BLaER1 (cell line): ENCODE data around the gene CACNA1D.

Source experiments
- H3K27ac ChIP-seq: shearing (Covaris generic); formaldehyde crosslinking; 2 replicates; pipeline ENCODE4 v1.8.1; 2022
- H3K27me3 ChIP-seq: shearing (Covaris generic); formaldehyde crosslinking; 2 replicates; pipeline ENCODE4 v1.8.1; 2022
- H3K36me3 ChIP-seq: shearing (Covaris generic); formaldehyde crosslinking; 2 replicates; pipeline ENCODE4 v1.8.1; 2022
- H3K4me1 ChIP-seq: shearing (Covaris generic); formaldehyde crosslinking; 2 replicates; pipeline ENCODE4 v1.8.1; 2022
- H3K4me2 ChIP-seq: shearing (Covaris generic); formaldehyde crosslinking; 2 replicates; pipeline ENCODE4 v1.8.1; 2022
- H3K4me3 ChIP-seq: shearing (Covaris generic); formaldehyde crosslinking; 2 replicates; pipeline ENCODE4 v1.8.1; 2022
- H3K9ac ChIP-seq: shearing (Covaris generic); formaldehyde crosslinking; 2 replicates; pipeline ENCODE4 v1.8.1; 2022
- H3K9me3 ChIP-seq: shearing (Covaris generic); formaldehyde crosslinking; 2 replicates; pipeline ENCODE4 v1.8.1; 2022
- H4K20me1 ChIP-seq: shearing (Covaris generic); formaldehyde crosslinking; 2 replicates; pipeline ENCODE4 v1.8.1; 2022
- Cebpa-rat ChIP-seq: shearing (Covaris generic); IDR thresholded peaks from 2 replicates; pipeline ENCODE4 v1.8.1; 2022

CACNA1D gene

GRCh38 chr3:53844262-53845102, 350.1 kb downstream of the CACNA1D start:
- Histone ChIP-seq H3K27ac (no peak overlapping the region), H3K4me2 (no peak overlapping the region; the same call in 1 of the 2 replicates), H3K9me3 (peaks cover 22% of the 10 kb centered on the region)

GRCh38 chr3:53845103-53845880, 350.9 kb downstream of the CACNA1D start:
- Histone ChIP-seq H3K9ac (no peak overlapping the region), H3K4me3 (peak overlapping the region; percentile 1; the same call in 1 of the 2 replicates), H3K4me1 (peaks cover 9% of the 10 kb centered on the region), H3K36me3 (no peaks in the 10 kb centered on the region), H3K9me3 (peaks cover 22% of the 10 kb centered on the region), H3K27me3 (peaks cover 40% of the 10 kb centered on the region), H3K4me2 (0 out of 2 replicates have a peak overlapping the region, but pooled peaks have one; percentile 6), H3K27ac (no peak overlapping the region), H4K20me1 (no peaks in the 10 kb centered on the region)
- no peak for TF ChIP-seq Cebpa-rat

More at GRCh38 chr3:53844262-53845102, 350.1 kb downstream of the CACNA1D start:
- no peaks in the 10 kb centered on the region for H3K36me3 ChIP-seq
- no peak for TF ChIP-seq Cebpa-rat
- no peak overlapping the region for H3K4me3 ChIP-seq
- no peaks in the 10 kb centered on the region for H4K20me1 ChIP-seq
- H3K4me1 ChIP-seq = peaks cover 9% of the 10 kb centered on the region
- H3K27me3 ChIP-seq = peaks cover 40% of the 10 kb centered on the region
- H3K9ac ChIP-seq = no peak overlapping the region

GRCh38 chr3:53845881-53846133, 351.4 kb downstream of the CACNA1D start:
- H3K36me3 ChIP-seq = no peaks in the 10 kb centered on the region
- peak overlapping the region; percentile 1; the same call in 1 of the 2 replicates for H3K4me3 ChIP-seq
- no peak overlapping the region for H3K27ac ChIP-seq
- peaks cover 40% of the 10 kb centered on the region for H3K27me3 ChIP-seq
- H3K9ac ChIP-seq = no peak overlapping the region
- peaks cover 22% of the 10 kb centered on the region for H3K9me3 ChIP-seq
- peaks cover 9% of the 10 kb centered on the region for H3K4me1 ChIP-seq
- H3K4me2 ChIP-seq = 0 out of 2 replicates have a peak overlapping the region, but pooled peaks have one; percentile 6
- no peak for TF ChIP-seq Cebpa-rat
- H4K20me1 ChIP-seq = no peaks in the 10 kb centered on the region

GRCh38 chr3:53846134-53846850, 351.9 kb downstream of the CACNA1D start, which contains the start of the genes CHDH and IL17RB:
CHDH (minus strand) TSS chr3:53846419; CDS start chr3:53824008, 22,411 bp downstream.
IL17RB (plus strand) TSS chr3:53846568; CDS start chr3:53846589, 21 bp downstream.
- no peak within 1 kb of the TSS for H3K27ac ChIP-seq
- H3K36me3 ChIP-seq = no peaks in the 10 kb centered on the region
- peak within 1 kb of the TSS; percentile 1; the same call in 1 of the 2 replicates for H3K4me3 ChIP-seq
- peaks cover 9% of the 10 kb centered on the region for H3K4me1 ChIP-seq
- no peak for TF ChIP-seq Cebpa-rat
- 0 out of 2 replicates have a peak within 1 kb of the TSS, but pooled peaks have one; percentile 6 for H3K4me2 ChIP-seq
- H4K20me1 ChIP-seq = no peaks in the 10 kb centered on the region
- no peak within 1 kb of the TSS for H3K9ac ChIP-seq
- peaks cover 40% of the 10 kb centered on the region for H3K27me3 ChIP-seq
- H3K9me3 ChIP-seq = peaks cover 22% of the 10 kb centered on the region

- H3K36me3 ChIP-seq = no peaks in the 10 kb centered on the region
- H3K4me3 ChIP-seq = no peak overlapping the region
- no peak overlapping the region for H3K27ac ChIP-seq
- TF ChIP-seq Cebpa-rat = no peak
- H3K9me3 ChIP-seq = peaks cover 22% of the 10 kb centered on the region
- no peak overlapping the region for H3K9ac ChIP-seq
- H3K4me2 ChIP-seq = no peak overlapping the region
- H4K20me1 ChIP-seq = no peaks in the 10 kb centered on the region
- peaks cover 9% of the 10 kb centered on the region for H3K4me1 ChIP-seq
- peaks cover 40% of the 10 kb centered on the region for H3K27me3 ChIP-seq
These were observed 352.4 kb downstream of the CACNA1D start for GRCh38 chr3:53846851-53847155.

- Histone ChIP-seq H3K4me1 (no peaks in the 10 kb centered on the region), H3K4me3 (no peak overlapping the region), H3K27ac (no peak overlapping the region), H3K36me3 (no peaks in the 10 kb centered on the region), H4K20me1 (no peaks in the 10 kb centered on the region), H3K9ac (no peak overlapping the region), H3K4me2 (no peak overlapping the region), H3K27me3 (peaks cover 28% of the 10 kb centered on the region), H3K9me3 (peaks cover 22% of the 10 kb centered on the region)
- TF ChIP-seq Cebpa-rat = no peak
These were observed 355.5 kb downstream of the CACNA1D start for GRCh38 chr3:53849916-53850315.

GRCh38 chr3:53850895-53851294, 356.5 kb downstream of the CACNA1D start:
- no peak for TF ChIP-seq Cebpa-rat
- no peak overlapping the region for H3K9ac ChIP-seq
- peaks cover 13% of the 10 kb centered on the region for H3K9me3 ChIP-seq
- no peak overlapping the region for H3K27ac ChIP-seq
- no peaks in the 10 kb centered on the region for H4K20me1 ChIP-seq
- H3K36me3 ChIP-seq = no peaks in the 10 kb centered on the region
- no peak overlapping the region for H3K4me2 ChIP-seq
- no peak overlapping the region for H3K4me3 ChIP-seq
- no peaks in the 10 kb centered on the region for H3K4me1 ChIP-seq
- H3K27me3 ChIP-seq = peaks cover 18% of the 10 kb centered on the region

GRCh38 chr3:53856964-53857363, 362.6 kb downstream of the CACNA1D start:
- Histone ChIP-seq H3K27ac (no peak overlapping the region), H3K4me1 (peaks cover 23% of the 10 kb centered on the region), H3K36me3 (peaks cover 28% of the 10 kb centered on the region), H3K4me3 (no peak overlapping the region), H4K20me1 (no peaks in the 10 kb centered on the region), H3K9ac (no peak overlapping the region), H3K4me2 (peak overlapping the region; percentile 20; the same call in 1 of the 2 replicates), H3K27me3 (no peaks in the 10 kb centered on the region), H3K9me3 (no peaks in the 10 kb centered on the region)
- TF ChIP-seq Cebpa-rat = no peak

- TF ChIP-seq Cebpa-rat = no peak
- peaks cover 23% of the 10 kb centered on the region for H3K4me1 ChIP-seq
These were observed 363.8 kb downstream of the CACNA1D start for GRCh38 chr3:53858096-53858741.

More at GRCh38 chr3:53858096-53858741, 363.8 kb downstream of the CACNA1D start:
- Histone ChIP-seq H3K9ac (no peak overlapping the region), H4K20me1 (no peaks in the 10 kb centered on the region), H3K27me3 (no peaks in the 10 kb centered on the region), H3K36me3 (peaks cover 40% of the 10 kb centered on the region), H3K4me2 (peak overlapping the region; percentile 16; the same call in 1 of the 2 replicates), H3K9me3 (no peaks in the 10 kb centered on the region), H3K27ac (no peak overlapping the region), H3K4me3 (no peak overlapping the region)
